Neural progenitor cell (in vitro differentiated cells): ENCODE measurements around the gene RFK. TPM values are rescaled to one million over a fixed set of nuclear protein-coding genes. Genes with fewer than 3 reads are reported as not detected.

ENCODE experiments used
- DNase-seq: peaks from one replicate; pipeline ENCODE4 v3.0.0-alpha.2; 2016; ENCODE audit warnings: low spot score
- H2AFZ ChIP-seq: fragments of 200-600 bp; sonication (generic); replicated peaks from 2 replicates; pipeline ENCODE4 v1.6.1; 2016; ENCODE audit warnings: antibody characterized with exemption
- H3F3A ChIP-seq: fragments of 200-600 bp; sonication (generic); 2 replicates; pipeline ENCODE4 v1.6.1; 2016; ENCODE audit warnings: antibody characterized with exemption, low read depth
- H3K27ac ChIP-seq: fragments of 200-600 bp; sonication (generic); 2 replicates; pipeline ENCODE4 v1.5.1; 2016; ENCODE audit warnings: mild to moderate bottlenecking
- H3K27me3 ChIP-seq: fragments of 200-600 bp; sonication (generic); 2 replicates; pipeline ENCODE4 v1.6.1; 2016; ENCODE audit warnings: mild to moderate bottlenecking, moderate library complexity
- H3K36me3 ChIP-seq: fragments of 200-600 bp; sonication (generic); 2 replicates; pipeline ENCODE4 v1.5.1; 2016
- H3K4me1 ChIP-seq: fragments of 200-600 bp; sonication (generic); 2 replicates; pipeline ENCODE4 v1.6.1; 2016; ENCODE audit warnings: mixed run types
- H3K4me2 ChIP-seq: fragments of 200-600 bp; sonication (generic); 2 replicates; pipeline ENCODE4 v1.6.1; 2016
- H3K4me3 ChIP-seq: fragments of 200-600 bp; sonication (generic); 2 replicates; pipeline ENCODE4 v1.5.1; 2016
- H3K79me2 ChIP-seq: fragments of 200-600 bp; sonication (generic); 2 replicates; pipeline ENCODE4 v1.6.1; 2016; ENCODE audit warnings: low read depth
- H3K9ac ChIP-seq: fragments of 200-600 bp; sonication (generic); 2 replicates; pipeline ENCODE4 v1.6.1; 2016
- H3K9me3 ChIP-seq: fragments of 200-600 bp; sonication (generic); 2 replicates; pipeline ENCODE4 v1.5.1; 2016; ENCODE audit warnings: low read depth
- H4K20me1 ChIP-seq: fragments of 200-600 bp; sonication (generic); 2 replicates; pipeline ENCODE4 v1.6.1; 2016; ENCODE audit warnings: low read depth
- H3K27ac Mint-ChIP-seq: 3 replicates; pipeline ENCODE4 v1.8.0; 2021; ENCODE audit warnings: mixed read lengths
- H3K27me3 Mint-ChIP-seq: 2 replicates; pipeline ENCODE4 v1.8.0; 2022; ENCODE audit warnings: low read depth, mild to moderate bottlenecking, inconsistent platforms, moderate library complexity, mixed read lengths; ENCODE audit not compliant: insufficient read depth
- H3K36me3 Mint-ChIP-seq: 3 replicates; pipeline ENCODE4 v1.8.0; 2021; ENCODE audit warnings: mixed read lengths
- H3K4me1 Mint-ChIP-seq: 3 replicates; pipeline ENCODE4 v1.8.0; 2021; ENCODE audit warnings: mixed read lengths
- H3K4me3 Mint-ChIP-seq: 3 replicates; pipeline ENCODE4 v1.8.0; 2021; ENCODE audit warnings: mild to moderate bottlenecking, moderate library complexity, mixed read lengths
- H3K9me3 Mint-ChIP-seq: 3 replicates; pipeline ENCODE4 v1.8.0; 2020; ENCODE audit warnings: mixed read lengths
- EZH2 ChIP-seq: fragments of 200-600 bp; sonication (generic); IDR thresholded peaks from 2 replicates; pipeline ENCODE4 v1.6.1; 2017; ENCODE audit warnings: antibody characterized with exemption, mild to moderate bottlenecking, moderate library complexity
- EZH2phosphoT487 ChIP-seq: fragments of 200-600 bp; sonication (generic); IDR thresholded peaks from 2 replicates; pipeline ENCODE4 v1.6.1; 2017; ENCODE audit warnings: antibody characterized with exemption
- total RNA-seq: library from RNA; depleted of rRNA; stranded (reverse); fragments of >200 nt; gene quantifications from 2 replicates; pipeline ENCODE4 v1.2.3, GENCODE V29; 2015; ENCODE audit warnings: low replicate concordance
- TF ChIP-seq, protein P1 (sequence below): fragments of 200-600 bp; sonication (generic); IDR thresholded peaks from 2 replicates; pipeline ENCODE4 v1.5.1; 2017; ENCODE audit warnings: antibody characterized with exemption, mild to moderate bottlenecking

The RFK gene
- total RNA-seq, 1 donor from 2014 or later: 24.7 TPM

DNA sequence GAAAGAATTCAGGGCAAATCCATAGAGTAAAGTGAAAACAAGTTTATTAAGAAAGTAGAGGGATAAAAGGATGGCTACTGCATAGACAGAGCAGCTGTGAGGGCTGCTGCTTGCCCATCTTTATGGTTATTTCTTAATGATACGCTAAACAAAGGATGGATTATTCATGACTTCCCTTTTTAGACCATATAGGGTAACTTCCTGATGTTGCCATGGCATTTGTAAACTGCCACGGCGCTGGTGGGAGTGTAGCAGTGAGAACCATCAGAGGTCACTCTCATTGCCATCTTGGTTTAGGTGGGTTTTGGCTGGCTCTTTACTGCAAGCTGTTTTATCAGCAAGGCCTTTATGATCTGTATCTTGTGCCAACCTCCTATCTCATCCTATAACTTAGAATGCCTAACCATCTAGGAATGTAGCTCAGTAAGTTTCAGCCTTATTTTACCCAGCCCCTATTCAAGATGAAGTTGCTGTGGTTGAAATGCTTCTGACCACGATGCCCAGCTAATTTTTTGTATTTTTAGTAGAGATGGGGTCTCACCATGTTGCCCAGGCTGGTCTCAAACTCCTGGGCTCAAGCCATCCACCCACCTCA is 42.1 kb downstream of the RFK start:
- H3K27ac Mint-ChIP-seq: no peak overlapping the region
- no peaks in the 10 kb centered on the region for H3K36me3 Mint-ChIP-seq

DNA sequence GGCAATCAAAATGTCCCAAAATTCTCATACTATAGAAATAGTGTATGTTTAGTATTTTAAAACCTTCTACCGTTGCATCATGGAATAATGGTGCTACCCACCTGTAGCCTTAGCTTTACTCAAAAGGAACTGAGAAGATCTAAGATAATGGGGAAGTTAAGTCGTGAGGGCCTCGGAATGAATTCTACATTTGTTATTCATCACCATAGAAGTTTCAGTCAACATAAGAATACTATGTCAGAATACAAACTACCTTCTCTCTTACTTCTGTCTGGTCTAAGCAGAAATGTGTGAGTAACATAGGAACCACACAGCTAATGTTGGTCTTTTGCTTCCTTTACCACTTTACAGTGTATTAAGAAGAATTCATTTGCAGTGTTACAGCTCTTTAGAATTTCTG is 43.2 kb downstream of the RFK start:
- Mint-ChIP-seq H3K27me3 (peaks cover 2% of the 10 kb centered on the region), H3K4me3 (no peak overlapping the region), H3K27ac (no peak overlapping the region), H3K9me3 (no peaks in the 10 kb centered on the region), H3K4me1 (no peaks in the 10 kb centered on the region), H3K36me3 (no peaks in the 10 kb centered on the region)
- no peaks in the 10 kb centered on the region for H3K36me3 ChIP-seq
- no peaks in the 10 kb centered on the region for H3K4me1 ChIP-seq
- no peak overlapping the region for H3K9ac ChIP-seq
- no peak overlapping the region for H3K4me3 ChIP-seq
- H3K79me2 ChIP-seq: no peaks in the 10 kb centered on the region
- no peaks in the 10 kb centered on the region for H3K9me3 ChIP-seq
- no peak overlapping the region for H3K27ac ChIP-seq
- no peak for DNase-seq
- H3F3A ChIP-seq: no peaks in the 10 kb centered on the region
- no peaks in the 10 kb centered on the region for H3K27me3 ChIP-seq
- H3K4me2 ChIP-seq: no peak overlapping the region
- no peak overlapping the region for H2AFZ ChIP-seq
- no peaks in the 10 kb centered on the region for H4K20me1 ChIP-seq
- TF ChIP-seq EZH2phosphoT487: no peak
- TF ChIP-seq EZH2: no peak
- TF ChIP-seq, protein P1, sequence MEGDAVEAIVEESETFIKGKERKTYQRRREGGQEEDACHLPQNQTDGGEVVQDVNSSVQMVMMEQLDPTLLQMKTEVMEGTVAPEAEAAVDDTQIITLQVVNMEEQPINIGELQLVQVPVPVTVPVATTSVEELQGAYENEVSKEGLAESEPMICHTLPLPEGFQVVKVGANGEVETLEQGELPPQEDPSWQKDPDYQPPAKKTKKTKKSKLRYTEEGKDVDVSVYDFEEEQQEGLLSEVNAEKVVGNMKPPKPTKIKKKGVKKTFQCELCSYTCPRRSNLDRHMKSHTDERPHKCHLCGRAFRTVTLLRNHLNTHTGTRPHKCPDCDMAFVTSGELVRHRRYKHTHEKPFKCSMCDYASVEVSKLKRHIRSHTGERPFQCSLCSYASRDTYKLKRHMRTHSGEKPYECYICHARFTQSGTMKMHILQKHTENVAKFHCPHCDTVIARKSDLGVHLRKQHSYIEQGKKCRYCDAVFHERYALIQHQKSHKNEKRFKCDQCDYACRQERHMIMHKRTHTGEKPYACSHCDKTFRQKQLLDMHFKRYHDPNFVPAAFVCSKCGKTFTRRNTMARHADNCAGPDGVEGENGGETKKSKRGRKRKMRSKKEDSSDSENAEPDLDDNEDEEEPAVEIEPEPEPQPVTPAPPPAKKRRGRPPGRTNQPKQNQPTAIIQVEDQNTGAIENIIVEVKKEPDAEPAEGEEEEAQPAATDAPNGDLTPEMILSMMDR: no peak

More for the DNA sequence above, 42.1 kb downstream of the RFK start:
- H3K4me2 ChIP-seq: no peak overlapping the region
- no peaks in the 10 kb centered on the region for H3F3A ChIP-seq
- no peak overlapping the region for H3K27ac ChIP-seq
- no peaks in the 10 kb centered on the region for H3K9me3 ChIP-seq
- Mint-ChIP-seq H3K27me3 (peaks cover 2% of the 10 kb centered on the region), H3K9me3 (no peaks in the 10 kb centered on the region), H3K4me3 (no peak overlapping the region), H3K4me1 (no peaks in the 10 kb centered on the region)
- TF ChIP-seq EZH2: no peak
- TF ChIP-seq EZH2phosphoT487: no peak
- TF ChIP-seq, protein P1: no peak
- no peak overlapping the region for H2AFZ ChIP-seq
- no peak overlapping the region for H3K9ac ChIP-seq
- H3K36me3 ChIP-seq: no peaks in the 10 kb centered on the region
- no peaks in the 10 kb centered on the region for H3K4me1 ChIP-seq
- H3K79me2 ChIP-seq: no peaks in the 10 kb centered on the region
- DNase-seq: no peak
- no peaks in the 10 kb centered on the region for H4K20me1 ChIP-seq
- H3K27me3 ChIP-seq: no peaks in the 10 kb centered on the region
- no peak overlapping the region for H3K4me3 ChIP-seq

DNA sequence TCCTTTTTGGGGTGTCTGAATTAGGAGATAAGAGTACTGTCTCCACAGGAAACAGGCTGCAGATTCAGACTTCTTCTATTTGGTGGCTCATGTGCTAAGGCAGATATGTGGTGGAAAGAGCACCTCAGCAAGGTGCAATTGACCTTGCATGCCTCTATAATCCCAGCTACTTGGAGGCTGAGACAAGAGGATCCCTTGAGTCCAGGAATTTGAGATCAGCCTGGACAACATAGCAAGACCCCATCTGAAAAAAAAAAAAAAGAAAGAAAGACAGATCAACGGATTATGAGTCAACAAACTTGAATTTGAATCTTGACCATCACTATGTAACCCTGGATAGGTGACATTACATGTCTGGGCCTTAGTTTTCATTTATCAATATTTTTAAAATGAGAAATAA is 44.4 kb downstream of the RFK start:
- H3K9me3 ChIP-seq: no peaks in the 10 kb centered on the region
- DNase-seq: no peak
- Mint-ChIP-seq H3K27ac (no peak overlapping the region), H3K36me3 (no peaks in the 10 kb centered on the region), H3K9me3 (no peaks in the 10 kb centered on the region), H3K27me3 (peaks cover under 1% of the 10 kb centered on the region), H3K4me3 (no peak overlapping the region), H3K4me1 (no peaks in the 10 kb centered on the region)
- no peaks in the 10 kb centered on the region for H3K4me1 ChIP-seq
- no peaks in the 10 kb centered on the region for H4K20me1 ChIP-seq
- no peak overlapping the region for H2AFZ ChIP-seq
- no peak overlapping the region for H3K4me2 ChIP-seq
- H3K9ac ChIP-seq: no peak overlapping the region
- no peaks in the 10 kb centered on the region for H3F3A ChIP-seq
- no peak overlapping the region for H3K4me3 ChIP-seq
- H3K36me3 ChIP-seq: no peaks in the 10 kb centered on the region
- H3K27ac ChIP-seq: no peak overlapping the region
- no peaks in the 10 kb centered on the region for H3K27me3 ChIP-seq
- H3K79me2 ChIP-seq: no peaks in the 10 kb centered on the region
- TF ChIP-seq EZH2phosphoT487: no peak

DNA sequence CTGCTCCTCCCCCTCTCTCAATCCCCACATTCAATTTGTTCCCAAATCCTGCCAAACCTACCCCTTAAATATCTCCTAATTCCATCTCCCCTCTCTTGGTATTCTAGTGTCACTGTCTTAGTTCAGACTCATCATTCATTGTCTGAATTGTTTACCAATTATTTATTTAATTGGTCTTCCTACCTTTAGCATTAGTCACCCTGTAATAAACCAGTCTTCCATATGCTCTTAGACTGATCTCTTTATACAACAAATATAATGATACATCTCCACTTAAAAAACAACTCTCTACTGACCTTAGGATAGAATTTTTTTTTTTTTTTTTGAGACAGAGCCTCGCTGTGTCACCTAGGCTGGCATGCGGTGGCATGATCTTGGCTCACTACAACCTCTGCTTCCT is 51.4 kb downstream of the RFK start:
- Histone ChIP-seq H3K27me3 (no peaks in the 10 kb centered on the region), H3K27ac (no peak overlapping the region), H2AFZ (no peak overlapping the region), H3K4me1 (no peaks in the 10 kb centered on the region), H3K4me2 (no peak overlapping the region), H3F3A (no peaks in the 10 kb centered on the region), H4K20me1 (no peaks in the 10 kb centered on the region), H3K9me3 (no peaks in the 10 kb centered on the region), H3K36me3 (no peaks in the 10 kb centered on the region), H3K9ac (no peak overlapping the region), H3K79me2 (no peaks in the 10 kb centered on the region), H3K4me3 (no peak overlapping the region)
- H3K27ac Mint-ChIP-seq: no peak overlapping the region
- DNase-seq: no peak
- no peaks in the 10 kb centered on the region for H3K4me1 Mint-ChIP-seq
- H3K4me3 Mint-ChIP-seq: no peak overlapping the region
- peaks cover 2% of the 10 kb centered on the region for H3K9me3 Mint-ChIP-seq
- H3K36me3 Mint-ChIP-seq: no peaks in the 10 kb centered on the region
- TF ChIP-seq EZH2phosphoT487 (no peak), EZH2 (no peak)
- TF ChIP-seq, protein P1: no peak
- no peaks in the 10 kb centered on the region for H3K27me3 Mint-ChIP-seq
